HG03064 (cell line): ENCODE measurements around the gene PIK3CA.
"Not testable (repeated sequence)": the region's sequence is repeated elsewhere in the genome, so short reads cannot be mapped to it uniquely, and the experiment has no call there.

ENCODE experiments used
- ATAC-seq: cut with Tn5 transposase; IDR thresholded peaks from one replicate; pipeline ENCODE4 v1.9.1; 2021; ENCODE audit warnings: low read depth; ENCODE audit not compliant: unreplicated experiment

PIK3CA gene

DNA sequence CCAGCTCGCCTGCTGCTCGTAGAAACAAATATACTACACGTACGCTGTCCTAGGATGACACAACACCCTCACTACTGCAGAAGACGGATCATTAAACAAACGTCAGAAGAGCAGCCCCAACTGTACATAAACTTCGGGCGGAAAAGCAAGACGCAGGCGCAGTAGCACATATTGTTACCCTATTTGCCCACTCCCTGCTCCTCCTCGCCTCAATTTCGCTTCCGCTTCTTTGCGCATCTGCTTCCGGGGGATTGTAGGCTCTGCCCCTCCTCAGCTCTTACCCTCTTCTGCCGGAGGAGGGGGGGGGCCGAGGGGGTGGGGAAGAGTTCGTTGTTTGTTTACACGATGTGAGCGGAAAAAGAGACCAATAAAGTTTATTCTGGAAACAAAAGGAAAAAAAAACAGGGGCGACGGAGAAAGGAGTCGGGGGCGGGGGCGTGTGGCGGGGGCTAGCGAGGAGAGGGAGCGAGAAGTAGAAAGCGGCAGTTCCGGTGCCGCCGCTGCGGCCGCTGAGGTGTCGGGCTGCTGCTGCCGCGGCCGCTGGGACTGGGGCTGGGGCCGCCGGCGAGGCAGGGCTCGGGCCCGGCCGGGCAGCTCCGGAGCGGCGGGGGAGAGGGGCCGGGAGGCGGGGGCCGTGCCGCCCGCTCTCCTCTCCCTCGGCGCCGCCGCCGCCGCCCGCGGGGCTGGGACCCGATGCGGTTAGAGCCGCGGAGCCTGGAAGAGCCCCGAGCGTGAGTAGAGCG, at the start of gene PIK3CA:
PIK3CA (plus strand) TSS at position 485 of the 743 bp plus-strand sequence. CDS start 50,469 bp downstream, outside the sequence.
- peak; percentile 66 for ATAC-seq

- no peak for ATAC-seq
These were observed 49.6 kb upstream of the PIK3CA start for GRCh38 chr3:179098388-179099077.

- ATAC-seq: no peak
These were observed 47.5 kb upstream of the PIK3CA start for GRCh38 chr3:179100652-179101051.

DNA sequence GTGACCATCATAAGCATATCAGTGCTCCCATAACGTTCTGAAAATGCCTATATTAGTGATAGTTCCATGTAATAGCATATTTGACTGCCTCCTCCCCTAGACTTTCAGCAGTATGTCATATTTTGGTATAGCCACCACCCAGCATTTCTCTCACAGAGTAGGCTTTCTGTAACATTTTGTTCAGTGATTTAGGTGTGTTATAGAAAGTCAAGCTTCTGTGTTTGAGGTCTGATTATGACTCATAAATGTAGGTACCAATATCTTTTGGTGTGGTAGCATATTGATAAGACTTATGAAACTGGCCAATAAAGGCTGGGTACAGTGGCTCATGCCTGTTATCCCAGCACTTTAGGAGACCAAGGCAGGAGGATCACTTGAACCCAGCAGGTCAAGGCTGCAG, 42.3 kb upstream of the PIK3CA start:
- ATAC-seq: no peak

- ATAC-seq: no peak
These were observed 40.5 kb upstream of the PIK3CA start for GRCh38 chr3:179107617-179108016.

DNA sequence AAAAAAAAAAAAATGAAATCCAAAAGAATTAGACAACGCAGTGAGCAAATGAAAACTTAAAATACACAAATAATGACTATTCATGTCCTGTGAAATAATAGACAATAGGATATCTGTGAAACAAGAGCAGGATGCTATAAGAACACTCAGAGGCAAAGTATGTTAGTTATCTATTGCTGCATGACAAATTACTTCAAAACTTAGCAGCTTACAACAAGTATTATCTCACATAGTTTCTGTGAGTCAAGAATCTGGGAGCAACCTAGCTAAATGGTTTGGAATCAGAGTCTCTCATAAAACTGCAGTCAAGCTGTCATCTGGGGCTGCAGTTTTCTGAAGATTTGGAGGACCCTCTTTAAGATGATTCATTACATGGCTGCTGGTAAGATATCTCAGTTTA, 40.1 kb upstream of the PIK3CA start:
- no peak for ATAC-seq

- ATAC-seq: no peak
These were observed 34.3 kb upstream of the PIK3CA start for GRCh38 chr3:179113903-179114302.

- not testable (repeated sequence) for ATAC-seq
These were observed 32.7 kb upstream of the PIK3CA start for GRCh38 chr3:179115444-179115843.

GRCh38 chr3:179116816-179117215, 31.3 kb upstream of the PIK3CA start:
- ATAC-seq: no peak

DNA sequence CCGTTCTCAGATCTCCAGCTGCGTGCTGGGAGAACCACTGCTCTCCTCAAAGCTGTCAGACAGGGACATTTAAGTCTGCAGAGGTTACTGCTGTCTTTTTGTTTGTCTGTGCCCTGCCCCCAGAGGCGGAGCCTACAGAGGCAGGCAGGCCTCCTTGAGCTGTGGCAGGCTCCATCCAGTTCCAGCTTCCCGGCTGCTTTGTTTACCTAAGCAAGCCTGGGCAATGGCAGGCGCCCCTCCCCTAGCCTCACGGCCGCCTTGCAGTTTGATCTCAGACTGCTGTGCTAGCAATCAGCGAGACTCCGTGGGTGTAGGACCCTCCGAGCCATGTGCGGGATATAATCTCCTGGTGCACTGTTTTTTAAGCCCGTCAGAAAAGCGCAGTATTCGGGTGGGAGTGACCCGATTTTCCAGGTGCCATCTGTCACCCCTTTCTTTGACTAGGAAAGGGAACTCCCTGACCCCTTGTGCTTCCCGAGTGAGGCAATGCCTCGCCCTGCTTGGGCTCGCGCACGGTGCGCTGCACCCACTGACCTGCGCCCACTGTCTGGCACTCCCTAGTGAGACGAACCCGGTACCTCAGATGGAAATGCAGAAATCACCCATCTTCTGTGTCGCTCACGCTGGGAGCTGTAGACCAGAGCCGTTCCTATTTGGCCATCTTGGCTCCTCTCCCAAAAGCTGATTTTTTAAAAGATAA, 15.8 kb upstream of the PIK3CA start:
- ATAC-seq: not testable (repeated sequence)

GRCh38 chr3:179133575-179133974, 14.6 kb upstream of the PIK3CA start:
- ATAC-seq: no peak

DNA sequence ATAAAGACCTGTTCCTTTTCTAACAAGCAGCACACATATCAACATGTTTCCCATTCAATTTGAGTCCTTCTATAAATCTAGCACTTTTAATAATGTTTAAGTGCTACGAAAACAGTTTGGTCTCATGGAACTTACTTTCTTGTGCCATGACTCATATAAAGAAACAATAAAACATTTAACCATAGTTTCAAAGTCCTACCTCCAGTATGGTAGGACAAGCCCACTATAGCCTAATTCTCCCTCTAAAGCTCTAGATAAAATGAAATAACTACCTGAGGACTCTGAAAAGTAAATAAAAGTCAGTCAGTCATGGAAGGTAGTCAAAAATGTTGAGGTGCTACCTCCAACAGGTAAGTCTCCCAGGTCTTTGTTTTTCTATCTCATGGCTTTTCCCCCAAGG, 12.0 kb upstream of the PIK3CA start:
- ATAC-seq: no peak

GRCh38 chr3:179141890-179142289, 6.3 kb upstream of the PIK3CA start:
- ATAC-seq: no peak

- ATAC-seq: peak; percentile 28
These were observed 1.1 kb upstream of the PIK3CA start for GRCh38 chr3:179146911-179147513.

GRCh38 chr3:179147514-179147872, 664 bp upstream of the PIK3CA start:
- peak; percentile 40 for ATAC-seq

DNA sequence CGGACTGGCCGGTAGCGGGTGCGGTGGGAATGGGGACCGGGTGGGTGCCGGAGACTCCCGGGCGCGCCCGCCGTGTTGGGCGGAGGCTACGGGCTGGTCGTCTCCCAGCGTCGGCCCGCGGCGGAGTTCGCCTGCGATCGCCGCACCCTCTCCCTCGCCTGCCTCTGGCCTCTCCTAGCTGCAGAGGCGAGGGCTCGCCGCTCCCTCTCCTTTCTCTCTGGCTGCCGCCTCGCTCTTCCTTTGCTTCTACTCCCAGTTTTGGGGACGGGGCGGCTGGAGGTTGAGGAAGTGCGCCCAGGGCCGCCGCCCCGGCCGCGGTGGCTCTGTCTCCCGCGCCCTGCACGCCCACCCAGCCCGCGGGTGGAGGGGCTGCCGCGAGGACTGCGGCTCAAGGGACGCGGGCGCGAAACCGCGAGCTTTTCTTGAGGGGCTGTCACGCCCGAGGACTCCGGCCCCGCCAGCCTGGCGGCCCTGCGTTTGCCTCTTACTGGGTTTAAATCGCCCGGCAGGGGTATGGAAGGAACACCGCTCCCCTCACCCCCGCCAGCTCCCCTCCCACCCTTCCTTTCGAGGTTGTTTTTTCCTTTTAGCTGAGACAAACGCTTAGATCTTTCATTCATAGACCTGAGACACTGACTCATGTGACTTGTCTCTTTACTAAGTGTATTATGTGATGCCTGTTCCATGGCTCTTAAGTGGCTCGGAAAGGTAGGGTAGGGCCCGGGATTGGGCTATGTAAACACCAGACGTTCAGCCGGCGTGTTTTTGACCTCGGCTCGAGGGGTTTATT, 654 bp downstream of the PIK3CA start:
- ATAC-seq: peak; percentile 15

DNA sequence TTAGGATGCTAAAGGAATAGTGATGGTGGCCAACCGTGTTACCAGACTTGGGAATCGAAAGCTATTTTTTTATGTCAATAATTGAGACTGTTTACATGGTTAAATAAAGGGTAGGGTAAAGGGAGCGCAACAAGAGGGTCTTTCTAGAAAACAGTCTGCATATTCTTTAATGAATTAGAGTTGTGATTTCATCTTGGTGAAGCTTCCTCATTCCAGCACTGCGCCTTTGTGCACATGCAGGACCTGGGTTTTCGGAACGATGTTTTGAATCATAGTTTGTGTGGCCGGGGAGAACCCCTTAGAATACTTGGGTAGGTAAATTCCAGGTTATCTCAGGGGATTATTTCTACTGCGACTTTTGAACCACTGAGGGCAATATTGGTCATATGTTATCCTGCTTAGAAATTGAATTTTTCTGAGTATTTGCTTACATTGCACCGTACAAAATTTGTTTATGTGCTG, 1.3 kb downstream of the PIK3CA start:
- ATAC-seq: no peak

GRCh38 chr3:179149951-179150350, 1.8 kb downstream of the PIK3CA start:
- ATAC-seq: no peak

GRCh38 chr3:179150610-179151009, 2.5 kb downstream of the PIK3CA start:
- no peak for ATAC-seq

- ATAC-seq: no peak
These were observed 3.3 kb downstream of the PIK3CA start for GRCh38 chr3:179151474-179151873.
